Neutrophil (primary cell): ENCODE measurements around the gene OCA2.

ENCODE experiments used
- H3K27ac ChIP-seq: fragments of 200-600 bp; sonication (generic); 2 replicates; pipeline ENCODE4 v1.5.1; 2016; ENCODE audit warnings: mild to moderate bottlenecking, moderate library complexity
- H3K27me3 ChIP-seq: fragments of 200-600 bp; sonication (generic); 2 replicates; pipeline ENCODE4 v1.6.0; 2016; ENCODE audit warnings: mild to moderate bottlenecking
- H3K36me3 ChIP-seq: fragments of 200-600 bp; sonication (generic); 2 replicates; pipeline ENCODE4 v1.5.1; 2017
- H3K4me1 ChIP-seq, 2 experiments: fragments of 200-600 bp in 1 of 2; sonication (generic) in 1 of 2; 1 replicate in 1 of 2; 2 replicates in 1 of 2; pipeline versions ENCODE4 v1.5.1 to v1.6.1; 2013 to 2016; ENCODE audit warnings: low read depth in 1 of 2, low read length in 1 of 2, mild to moderate bottlenecking in 1 of 2, moderate library complexity in 1 of 2; ENCODE audit not compliant: control insufficient read depth in 1 of 2, insufficient read depth in 1 of 2
- H3K4me3 ChIP-seq, 2 experiments: fragments of 200-600 bp in 1 of 2; sonication (generic) in 1 of 2; 1 replicate in 1 of 2; 2 replicates in 1 of 2; pipeline ENCODE4 v1.5.1; 2013 to 2016; ENCODE audit warnings: low read depth in 1 of 2, low read length in 1 of 2, mild to moderate bottlenecking in 1 of 2, moderate library complexity in 1 of 2
- H3K9me3 ChIP-seq: fragments of 200-600 bp; sonication (generic); 2 replicates; pipeline ENCODE4 v1.5.1; 2016
- CTCF ChIP-seq: fragments of 200-600 bp; sonication (generic); IDR thresholded peaks from 2 replicates; pipeline ENCODE4 v1.5.1; 2016; ENCODE audit warnings: antibody characterized with exemption

Gene OCA2

GRCh38 chr15:27864719-27865118 lies 234.4 kb downstream of the OCA2 start:
- Histone ChIP-seq H3K36me3 (no peaks in the 10 kb centered on the region), H3K9me3 (no peaks in the 10 kb centered on the region), H3K27ac (no peak overlapping the region), H3K27me3 (no peaks in the 10 kb centered on the region), H3K4me3 (no peak overlapping the region), H3K4me1 (no peaks in the 10 kb centered on the region)
- no peak for TF ChIP-seq CTCF

- no peaks in the 10 kb centered on the region for H3K9me3 ChIP-seq
- no peak for TF ChIP-seq CTCF
- H3K4me3 ChIP-seq, result no peak overlapping the region
- no peaks in the 10 kb centered on the region for H3K27me3 ChIP-seq
- H3K4me1 ChIP-seq, result no peaks in the 10 kb centered on the region
- H3K36me3 ChIP-seq, result no peaks in the 10 kb centered on the region
- H3K27ac ChIP-seq, result no peak overlapping the region
Observed at GRCh38 chr15:27864086-27864485, 235.0 kb downstream of the OCA2 start.

DNA sequence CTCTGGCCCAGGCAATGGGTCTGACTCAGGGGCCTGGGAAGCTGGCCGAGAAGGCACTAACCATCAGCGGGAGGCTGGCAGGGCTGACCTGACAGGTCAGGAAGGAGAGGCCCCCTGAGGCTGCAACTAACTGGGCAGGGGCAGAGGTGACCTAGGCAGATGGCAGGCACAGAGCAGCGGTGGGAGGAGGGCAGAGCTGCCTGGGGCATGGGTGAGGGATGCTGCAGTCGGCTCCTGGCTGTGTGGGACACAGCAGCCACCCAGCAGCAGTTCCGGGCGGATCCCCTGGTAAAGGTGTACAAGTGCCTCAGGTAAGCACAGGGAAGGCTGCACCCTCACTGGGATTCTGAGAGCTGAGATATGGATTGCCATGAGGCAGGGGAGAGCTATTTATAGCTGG lies 236.1 kb downstream of the OCA2 start:
- TF ChIP-seq CTCF, result no peak
- H3K9me3 ChIP-seq, result no peaks in the 10 kb centered on the region
- no peaks in the 10 kb centered on the region for H3K27me3 ChIP-seq
- H3K4me1 ChIP-seq, result no peaks in the 10 kb centered on the region
- H3K4me3 ChIP-seq, result no peak overlapping the region
- no peaks in the 10 kb centered on the region for H3K36me3 ChIP-seq
- H3K27ac ChIP-seq, result no peak overlapping the region

- H3K27me3 ChIP-seq, result no peaks in the 10 kb centered on the region
Observed at GRCh38 chr15:27861171-27861570, 237.9 kb downstream of the OCA2 start.

GRCh38 chr15:27855137-27855536 lies 244.0 kb downstream of the OCA2 start:
- H3K27ac ChIP-seq, result no peak overlapping the region
- H3K9me3 ChIP-seq, result no peaks in the 10 kb centered on the region
- H3K4me3 ChIP-seq, result no peak overlapping the region
- no peaks in the 10 kb centered on the region for H3K27me3 ChIP-seq
- H3K4me1 ChIP-seq, result no peaks in the 10 kb centered on the region
- H3K36me3 ChIP-seq, result no peaks in the 10 kb centered on the region
- no peak for TF ChIP-seq CTCF

More at GRCh38 chr15:27861171-27861570, 237.9 kb downstream of the OCA2 start:
- TF ChIP-seq CTCF, result no peak
- Histone ChIP-seq H3K4me1 (no peaks in the 10 kb centered on the region), H3K36me3 (no peaks in the 10 kb centered on the region), H3K27ac (no peak overlapping the region), H3K9me3 (no peaks in the 10 kb centered on the region), H3K4me3 (no peak overlapping the region)

- Histone ChIP-seq H3K27ac (no peak overlapping the region), H3K36me3 (no peaks in the 10 kb centered on the region), H3K9me3 (no peaks in the 10 kb centered on the region), H3K4me1 (no peaks in the 10 kb centered on the region), H3K27me3 (no peaks in the 10 kb centered on the region), H3K4me3 (no peak overlapping the region)
- no peak for TF ChIP-seq CTCF
Observed at GRCh38 chr15:27854601-27855000, 244.5 kb downstream of the OCA2 start.
